Fibroblast of lung (primary cell): Measurements from ENCODE around the gene TMEM154.

ENCODE experiments used
- EZH2 ChIP-seq: IDR thresholded peaks from 2 replicates; pipeline ENCODE4 v1.5.1; 2012; ENCODE audit warnings: low read length, control low read depth, mild to moderate bottlenecking; ENCODE audit errors: missing control alignments
- TF ChIP-seq, protein P1 (sequence below), 2 donors: IDR thresholded peaks in 1 of 2; conservative IDR thresholded peaks in 1 of 2; 1 replicate in 1 of 2; 2 replicates in 1 of 2; pipeline ENCODE4 v1.5.1; 2011 to 2012; ENCODE audit warnings: low read length in 2 of 2, control low read depth in 1 of 2, inconsistent platforms in 1 of 2, low read depth in 1 of 2, mild to moderate bottlenecking in 1 of 2

- TF ChIP-seq, protein P1, sequence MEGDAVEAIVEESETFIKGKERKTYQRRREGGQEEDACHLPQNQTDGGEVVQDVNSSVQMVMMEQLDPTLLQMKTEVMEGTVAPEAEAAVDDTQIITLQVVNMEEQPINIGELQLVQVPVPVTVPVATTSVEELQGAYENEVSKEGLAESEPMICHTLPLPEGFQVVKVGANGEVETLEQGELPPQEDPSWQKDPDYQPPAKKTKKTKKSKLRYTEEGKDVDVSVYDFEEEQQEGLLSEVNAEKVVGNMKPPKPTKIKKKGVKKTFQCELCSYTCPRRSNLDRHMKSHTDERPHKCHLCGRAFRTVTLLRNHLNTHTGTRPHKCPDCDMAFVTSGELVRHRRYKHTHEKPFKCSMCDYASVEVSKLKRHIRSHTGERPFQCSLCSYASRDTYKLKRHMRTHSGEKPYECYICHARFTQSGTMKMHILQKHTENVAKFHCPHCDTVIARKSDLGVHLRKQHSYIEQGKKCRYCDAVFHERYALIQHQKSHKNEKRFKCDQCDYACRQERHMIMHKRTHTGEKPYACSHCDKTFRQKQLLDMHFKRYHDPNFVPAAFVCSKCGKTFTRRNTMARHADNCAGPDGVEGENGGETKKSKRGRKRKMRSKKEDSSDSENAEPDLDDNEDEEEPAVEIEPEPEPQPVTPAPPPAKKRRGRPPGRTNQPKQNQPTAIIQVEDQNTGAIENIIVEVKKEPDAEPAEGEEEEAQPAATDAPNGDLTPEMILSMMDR (conservative IDR thresholded peaks at IDR 0.05 in 1 of 2, IDR thresholded peaks at IDR 0.05 in 1 of 2; ENCODE audit: low read depth in 1 of 2, low read length in 2 of 2), result no peak
- no peak for TF ChIP-seq EZH2
Observed at GRCh38 chr4:152646221-152646620, 33.6 kb downstream of the TMEM154 start.
